Stimulated activated CD8-positive, alpha-beta memory T cell treated with anti-CD3 and anti-CD28 coated beads, Interleukin-4, amount 100 ng/mL, for 4 hours (primary cell): ENCODE results near the gene VPS16.
"Not testable (repeated sequence)": the region's sequence is repeated elsewhere in the genome, so short reads cannot be mapped to it uniquely, and the experiment has no call there.

Experiments
- DNase-seq, 2 donors: peaks; one replicate each; pipeline ENCODE4 v3.0.0-alpha.2; 2020; ENCODE audit warnings: low read depth in 2 of 2, low spot score in 1 of 2

Gene VPS16

GRCh38 chr20:2806351-2806701 lies 34.2 kb upstream of the VPS16 start:
- no peak for DNase-seq

DNA sequence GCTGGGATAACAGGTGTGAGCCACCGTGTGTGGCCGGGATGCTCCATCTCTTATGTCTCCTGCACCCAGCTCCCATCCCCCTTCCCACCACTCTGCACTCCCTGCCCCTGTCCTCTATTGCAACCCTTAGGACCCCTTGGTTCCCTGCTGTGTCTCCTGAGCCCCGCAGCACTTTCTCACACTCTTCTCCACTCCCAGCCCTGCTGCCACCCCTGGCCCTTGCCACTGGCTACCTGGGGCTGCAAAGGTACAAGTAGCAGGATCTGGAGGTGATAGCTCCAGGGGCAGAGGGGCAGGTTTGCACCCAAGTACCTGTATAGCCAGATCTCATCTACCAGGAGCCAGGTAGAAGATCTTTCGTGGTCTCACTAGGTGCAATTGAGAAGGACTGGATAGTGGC lies 33.5 kb upstream of the VPS16 start:
- DNase-seq, result no peak

GRCh38 chr20:2807929-2808328 lies 32.6 kb upstream of the VPS16 start:
- not testable (repeated sequence) for DNase-seq

GRCh38 chr20:2809690-2810089 lies 30.9 kb upstream of the VPS16 start:
- DNase-seq, result no peak

GRCh38 chr20:2812189-2812588 lies 28.4 kb upstream of the VPS16 start:
- no peak for DNase-seq

- no peak for DNase-seq
Observed at GRCh38 chr20:2814076-2814475, 26.5 kb upstream of the VPS16 start.

- DNase-seq, result no peak
Observed at GRCh38 chr20:2814587-2815051, 25.9 kb upstream of the VPS16 start, which contains the start of gene C20orf141. Gene C20orf141 (plus strand): TSS chr20:2814987. CDS start chr20:2815185, 198 bp downstream.

GRCh38 chr20:2815242-2815900 lies 25.2 kb upstream of the VPS16 start:
- no peak for DNase-seq

DNA sequence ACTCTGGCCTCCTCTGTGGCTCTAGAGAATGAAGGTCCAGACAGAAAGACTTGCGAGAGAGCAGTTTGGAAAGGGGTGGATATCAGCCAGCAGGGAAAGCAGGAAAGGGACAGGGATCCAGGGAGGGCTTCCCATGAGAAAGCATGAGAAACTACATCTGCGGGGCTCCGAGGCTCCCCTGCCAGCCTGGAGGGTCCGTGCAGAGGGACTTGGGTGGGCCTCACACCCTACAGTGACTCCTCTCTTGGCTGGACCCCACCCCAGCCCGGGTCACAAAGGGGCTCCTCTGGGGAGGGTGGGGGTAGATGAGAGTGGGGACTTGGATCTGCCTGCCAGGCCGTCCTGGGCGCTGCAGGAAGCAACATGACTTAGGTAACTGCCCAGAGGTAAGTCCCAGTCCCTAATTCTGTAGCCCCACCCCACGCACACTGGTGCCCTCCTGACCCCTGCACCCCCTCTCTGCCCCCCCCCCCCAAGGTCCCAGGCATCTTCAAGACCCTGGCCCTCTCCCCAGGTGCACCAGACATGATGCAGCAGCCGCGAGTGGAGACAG lies 24.4 kb upstream of the VPS16 start, which contains the start of gene TMEM239:
TSS of gene TMEM239 (plus strand) at position 335 of the 553 bp plus-strand sequence. CDS start at position 526, 191 bp downstream.
- DNase-seq, result no peak

- no peak for DNase-seq
Observed at GRCh38 chr20:2816583-2817340, 23.8 kb upstream of the VPS16 start.

GRCh38 chr20:2817341-2817726 lies 23.2 kb upstream of the VPS16 start:
- DNase-seq, result no peak

DNA sequence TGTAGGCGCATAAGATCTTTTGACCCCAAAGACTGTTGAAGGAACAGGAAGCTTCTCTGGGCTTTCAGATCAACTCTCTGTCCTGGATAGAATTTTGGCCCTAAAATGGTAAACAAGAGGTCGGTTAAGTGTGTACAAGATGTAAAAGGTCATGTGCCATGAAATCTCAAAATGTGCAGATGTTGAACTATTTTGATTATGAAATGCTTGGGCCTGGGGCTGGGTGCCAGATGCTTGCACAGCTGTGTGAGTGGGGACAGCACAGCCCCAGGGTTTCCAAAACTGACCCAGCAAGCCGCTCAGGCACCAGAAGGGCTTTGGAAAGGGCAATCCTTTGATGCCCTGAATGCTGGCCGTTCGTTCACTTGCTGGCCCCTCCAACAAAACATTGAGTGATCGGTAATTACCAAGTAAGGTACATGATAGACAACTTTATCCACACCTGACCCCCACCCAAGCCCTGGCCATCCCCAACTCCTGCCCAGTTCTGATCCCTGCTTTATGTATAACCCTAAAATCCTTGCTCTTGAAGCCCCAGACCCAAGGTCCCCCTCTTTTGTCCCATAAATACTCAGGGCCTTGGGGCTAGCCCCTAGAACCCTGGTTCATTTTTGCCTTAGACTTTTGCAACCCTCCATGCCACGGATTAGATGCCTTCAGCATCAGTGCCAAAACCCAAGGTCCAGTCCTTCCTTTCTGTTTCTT lies 22.5 kb upstream of the VPS16 start:
- no peak for DNase-seq

GRCh38 chr20:2820084-2820895 lies 20.3 kb upstream of the VPS16 start:
- DNase-seq, result no peak

DNA sequence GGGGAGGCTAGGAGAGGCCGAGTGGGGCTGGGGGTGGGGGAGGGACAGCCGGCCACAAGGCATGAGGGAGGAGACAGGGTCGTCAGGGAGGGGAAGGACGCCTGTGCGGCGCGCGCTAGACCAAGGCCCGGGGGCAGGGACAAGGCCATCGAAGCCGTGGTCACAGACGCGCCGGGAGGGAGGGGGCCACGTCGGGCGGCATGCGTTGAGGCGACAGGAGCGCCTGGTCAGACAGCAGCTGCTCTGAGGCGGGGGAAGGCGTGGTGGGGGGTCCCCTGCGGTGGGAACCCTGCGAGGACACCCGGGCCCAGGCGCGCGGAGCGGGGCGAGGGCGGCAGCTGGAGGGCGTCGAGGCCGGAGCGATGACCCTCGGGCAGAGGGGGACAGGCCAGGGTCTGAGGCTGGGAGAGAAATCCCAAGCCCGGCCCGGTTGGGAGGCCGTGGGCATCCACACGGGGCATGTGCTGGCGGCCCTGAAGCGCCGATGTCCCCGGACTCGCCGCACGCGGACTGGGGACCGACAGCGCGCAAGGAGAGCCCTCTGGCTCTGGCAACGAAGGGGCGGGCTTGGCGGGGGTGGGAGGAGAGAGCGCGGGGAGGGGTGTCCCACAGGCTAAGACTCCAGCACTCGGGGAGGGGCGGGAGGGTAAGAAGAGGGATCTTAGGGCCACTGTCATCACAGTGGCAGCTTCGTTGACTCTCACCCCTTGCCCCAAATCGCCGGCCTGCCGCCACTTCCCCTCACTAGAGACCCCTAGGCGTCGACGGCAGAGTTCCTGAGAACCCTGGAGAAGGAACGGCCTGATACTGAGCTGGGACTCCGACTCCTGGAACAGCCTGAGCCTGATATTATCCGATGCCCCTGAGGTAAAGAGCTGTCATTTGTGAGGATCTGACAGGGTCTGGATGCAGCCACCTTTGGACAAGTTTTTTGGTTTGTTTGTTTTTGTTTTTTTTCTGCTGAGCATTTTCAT lies 19.4 kb upstream of the VPS16 start:
- no peak for DNase-seq

- no peak for DNase-seq
Observed at GRCh38 chr20:2822073-2822472, 18.5 kb upstream of the VPS16 start.

GRCh38 chr20:2825761-2826160 lies 14.8 kb upstream of the VPS16 start:
- no peak for DNase-seq

DNA sequence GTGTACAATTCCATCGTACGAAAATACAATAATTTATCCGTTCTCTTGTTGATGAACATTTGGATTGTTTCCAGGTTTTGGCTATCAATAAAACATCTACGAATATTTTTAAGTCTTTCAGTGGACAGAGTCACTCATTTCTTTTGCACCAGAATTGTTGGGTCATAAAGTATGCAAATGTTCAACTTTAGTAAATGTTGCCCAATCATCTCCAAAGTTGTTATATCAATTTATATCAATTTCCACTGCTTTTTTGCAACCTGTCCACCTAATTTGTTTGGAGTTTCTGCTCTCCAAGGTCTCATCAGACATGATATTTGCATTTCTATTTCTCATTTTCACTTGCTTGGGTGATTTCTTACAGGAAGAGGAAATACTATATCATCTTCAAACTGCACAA lies 13.9 kb upstream of the VPS16 start:
- no peak for DNase-seq

- no peak for DNase-seq
Observed at GRCh38 chr20:2829376-2829775, 11.2 kb upstream of the VPS16 start.

GRCh38 chr20:2831206-2831605 lies 9.3 kb upstream of the VPS16 start:
- DNase-seq, result not testable (repeated sequence)

DNA sequence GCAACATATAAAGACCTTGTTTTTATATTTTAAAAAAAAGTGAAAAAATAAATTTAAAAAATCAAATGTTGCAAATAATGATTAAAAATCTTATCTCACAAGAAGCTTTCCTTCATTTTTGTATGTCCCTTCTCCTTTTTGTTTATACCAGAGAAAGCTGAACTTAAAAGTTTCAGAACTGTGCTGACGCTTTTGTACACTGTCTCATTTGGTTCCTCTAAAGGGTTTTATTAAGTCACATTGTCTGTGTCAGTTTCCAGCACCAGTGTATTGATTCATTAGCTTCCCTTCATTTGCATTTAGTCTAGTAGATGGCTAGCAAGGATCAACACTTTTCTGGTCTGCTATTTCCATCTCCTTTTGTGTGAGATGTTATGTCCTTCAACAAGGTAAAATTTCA lies 6.8 kb upstream of the VPS16 start:
- no peak for DNase-seq
